GM18861 (cell line): ENCODE measurements around the gene ARHGEF17.
"Not testable (repeated sequence)": the region's sequence is repeated elsewhere in the genome, so short reads cannot be mapped to it uniquely, and the experiment has no call there.

Experiments used
- ATAC-seq: cut with Tn5 transposase; IDR thresholded peaks from one replicate; pipeline ENCODE4 v1.9.1; 2021; ENCODE audit not compliant: unreplicated experiment

ARHGEF17 gene

GRCh38 chr11:73308003-73308960 lies at the start of gene ARHGEF17:
TSS of gene ARHGEF17 (plus strand) at chr11:73308276. CDS start at chr11:73308639, 363 bp downstream.
- peak; percentile 20 for ATAC-seq

- no peak for ATAC-seq
Measured at GRCh38 chr11:73259406-73260126, 48.5 kb upstream of the ARHGEF17 start.

GRCh38 chr11:73260127-73260457 lies 48.0 kb upstream of the ARHGEF17 start:
- no peak for ATAC-seq

GRCh38 chr11:73262851-73263495 lies 45.1 kb upstream of the ARHGEF17 start:
- no peak for ATAC-seq

- ATAC-seq, result no peak
Measured at GRCh38 chr11:73263640-73264039, 44.4 kb upstream of the ARHGEF17 start.

- ATAC-seq, result no peak
Measured at GRCh38 chr11:73265278-73265810, 42.7 kb upstream of the ARHGEF17 start.

- ATAC-seq, result no peak
Measured at GRCh38 chr11:73265853-73266645, 42.0 kb upstream of the ARHGEF17 start.

- ATAC-seq, result no peak
Measured at GRCh38 chr11:73266646-73267020, 41.4 kb upstream of the ARHGEF17 start.

GRCh38 chr11:73267122-73267846 lies 40.8 kb upstream of the ARHGEF17 start:
- no peak for ATAC-seq

GRCh38 chr11:73267906-73268540 lies 40.1 kb upstream of the ARHGEF17 start:
- no peak for ATAC-seq

- no peak for ATAC-seq
Measured at GRCh38 chr11:73268671-73269271, 39.3 kb upstream of the ARHGEF17 start.

GRCh38 chr11:73269459-73270015 lies 38.5 kb upstream of the ARHGEF17 start:
- ATAC-seq, result no peak

- no peak for ATAC-seq
Measured at GRCh38 chr11:73270016-73270854, 37.8 kb upstream of the ARHGEF17 start.

GRCh38 chr11:73270855-73271477 lies 37.1 kb upstream of the ARHGEF17 start:
- no peak for ATAC-seq

- not testable (repeated sequence) for ATAC-seq
Measured at GRCh38 chr11:73271478-73271865, 36.6 kb upstream of the ARHGEF17 start.

- ATAC-seq, result no peak
Measured at GRCh38 chr11:73271936-73272679, 36.0 kb upstream of the ARHGEF17 start, which contains the start of gene P2RY6. TSS of gene P2RY6 (plus strand) at chr11:73272338. CDS start at chr11:73296519, 24,181 bp downstream.

- ATAC-seq, result no peak
Measured at GRCh38 chr11:73272680-73273038, 35.4 kb upstream of the ARHGEF17 start.
